ENCODE measurements around the gene CEACAM16.

CEACAM16 gene

DNA sequence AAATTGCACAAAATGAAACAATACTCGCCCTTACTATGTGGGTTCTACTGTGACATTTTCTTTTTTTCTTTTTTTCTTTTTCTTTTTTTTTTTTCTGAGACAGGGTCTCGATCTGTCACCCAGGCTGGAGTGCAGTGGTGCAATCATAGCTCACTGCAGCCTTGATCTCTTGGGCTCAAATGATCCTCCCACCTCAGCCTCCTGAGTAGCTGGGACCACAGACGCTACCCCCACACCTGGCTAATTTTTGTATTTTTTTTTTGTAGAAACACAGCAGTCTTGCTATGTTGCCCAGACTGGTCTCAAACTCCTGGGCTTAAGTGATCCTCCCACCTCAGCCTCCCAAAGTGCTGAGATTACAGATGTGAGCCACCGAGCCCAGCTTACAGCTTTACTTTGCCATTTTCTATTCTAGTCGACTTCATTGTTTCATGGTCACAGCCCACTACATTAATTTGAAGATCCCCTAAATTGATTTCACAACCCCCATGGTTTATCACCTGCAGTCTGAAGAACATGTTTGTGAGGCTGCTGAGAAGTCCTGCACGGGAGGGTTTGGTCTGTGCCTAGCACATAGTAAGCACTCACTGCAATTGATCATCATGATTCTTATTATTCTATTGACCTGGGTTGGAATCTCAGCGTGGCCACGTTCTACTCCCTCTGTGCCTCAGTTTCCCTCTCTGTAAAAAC lies 53.3 kb downstream of the CEACAM16 start:
- no peak overlapping the region for H3K4me3 ChIP-seq (ENCODE audit: low read depth, low read length)
- TF ChIP-seq, protein P1, sequence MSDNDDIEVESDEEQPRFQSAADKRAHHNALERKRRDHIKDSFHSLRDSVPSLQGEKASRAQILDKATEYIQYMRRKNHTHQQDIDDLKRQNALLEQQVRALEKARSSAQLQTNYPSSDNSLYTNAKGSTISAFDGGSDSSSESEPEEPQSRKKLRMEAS (IDR thresholded peaks at IDR 0.05; ENCODE audit: low read depth, low read length): no peak
- TF ChIP-seq MYC (IDR thresholded peaks at IDR 0.05; ENCODE audit: low read depth, low read length) (no peak), POLR2A (IDR thresholded peaks at IDR 0.05; ENCODE audit: extremely low read depth, insufficient read length) (no peak)
- TF ChIP-seq, protein P2, sequence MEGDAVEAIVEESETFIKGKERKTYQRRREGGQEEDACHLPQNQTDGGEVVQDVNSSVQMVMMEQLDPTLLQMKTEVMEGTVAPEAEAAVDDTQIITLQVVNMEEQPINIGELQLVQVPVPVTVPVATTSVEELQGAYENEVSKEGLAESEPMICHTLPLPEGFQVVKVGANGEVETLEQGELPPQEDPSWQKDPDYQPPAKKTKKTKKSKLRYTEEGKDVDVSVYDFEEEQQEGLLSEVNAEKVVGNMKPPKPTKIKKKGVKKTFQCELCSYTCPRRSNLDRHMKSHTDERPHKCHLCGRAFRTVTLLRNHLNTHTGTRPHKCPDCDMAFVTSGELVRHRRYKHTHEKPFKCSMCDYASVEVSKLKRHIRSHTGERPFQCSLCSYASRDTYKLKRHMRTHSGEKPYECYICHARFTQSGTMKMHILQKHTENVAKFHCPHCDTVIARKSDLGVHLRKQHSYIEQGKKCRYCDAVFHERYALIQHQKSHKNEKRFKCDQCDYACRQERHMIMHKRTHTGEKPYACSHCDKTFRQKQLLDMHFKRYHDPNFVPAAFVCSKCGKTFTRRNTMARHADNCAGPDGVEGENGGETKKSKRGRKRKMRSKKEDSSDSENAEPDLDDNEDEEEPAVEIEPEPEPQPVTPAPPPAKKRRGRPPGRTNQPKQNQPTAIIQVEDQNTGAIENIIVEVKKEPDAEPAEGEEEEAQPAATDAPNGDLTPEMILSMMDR (IDR thresholded peaks at IDR 0.05; ENCODE audit: low read depth, low read length): no peak
- DNase-seq (ENCODE audit: low read depth): peak; percentile 62

DNA sequence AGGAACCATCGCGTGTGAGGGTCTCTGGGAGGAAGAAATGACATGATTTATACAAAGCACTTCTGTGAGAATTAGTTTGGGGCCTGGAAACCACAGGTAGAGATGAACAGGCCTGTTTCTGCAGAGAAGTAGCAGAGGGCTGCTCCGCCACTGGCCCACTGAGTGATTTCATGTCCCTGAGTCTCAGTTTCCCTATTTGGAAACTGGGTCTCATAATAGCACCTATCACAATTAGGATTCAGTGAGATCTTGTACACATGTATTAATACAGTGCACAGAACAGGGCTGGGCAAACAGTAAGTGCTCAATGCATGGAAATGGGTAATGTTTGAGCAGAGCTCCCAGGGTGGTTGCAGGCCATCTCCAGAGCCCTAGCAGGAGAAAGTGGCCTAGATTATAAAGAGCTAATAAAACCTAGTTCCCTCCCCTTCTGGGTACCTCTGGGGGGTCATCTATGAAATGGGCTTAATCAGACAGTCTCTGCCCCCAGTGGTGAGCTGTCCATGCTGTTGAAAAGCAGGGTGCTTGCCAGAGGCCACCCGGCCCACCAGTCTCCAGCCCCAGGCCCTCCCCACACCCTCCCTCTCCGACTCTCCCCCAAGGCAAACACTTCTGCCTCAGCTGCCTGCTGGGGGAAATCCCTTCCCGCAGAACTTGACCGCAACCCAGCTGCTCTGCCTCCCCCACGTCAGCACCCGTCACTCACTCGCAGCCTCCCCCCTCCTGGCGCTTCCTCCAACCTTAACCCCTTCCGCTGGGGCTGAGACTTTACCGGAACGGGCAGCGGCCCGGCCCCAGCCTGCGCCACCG lies 54.1 kb downstream of the CEACAM16 start:
- no peak overlapping the region for H3K4me3 ChIP-seq (ENCODE audit: low read depth, low read length)
- TF ChIP-seq MYC (IDR thresholded peaks at IDR 0.05; ENCODE audit: low read depth, low read length) (peak; percentile 48), POLR2A (IDR thresholded peaks at IDR 0.05; ENCODE audit: extremely low read depth, insufficient read length) (no peak)
- TF ChIP-seq, protein P2 (IDR thresholded peaks at IDR 0.05; ENCODE audit: low read depth, low read length): no peak
- TF ChIP-seq, protein P1 (IDR thresholded peaks at IDR 0.05; ENCODE audit: low read depth, low read length): peak; percentile 33; the same call in 1 of the 2 replicates
- DNase-seq (ENCODE audit: low read depth): peak; percentile 96

DNA sequence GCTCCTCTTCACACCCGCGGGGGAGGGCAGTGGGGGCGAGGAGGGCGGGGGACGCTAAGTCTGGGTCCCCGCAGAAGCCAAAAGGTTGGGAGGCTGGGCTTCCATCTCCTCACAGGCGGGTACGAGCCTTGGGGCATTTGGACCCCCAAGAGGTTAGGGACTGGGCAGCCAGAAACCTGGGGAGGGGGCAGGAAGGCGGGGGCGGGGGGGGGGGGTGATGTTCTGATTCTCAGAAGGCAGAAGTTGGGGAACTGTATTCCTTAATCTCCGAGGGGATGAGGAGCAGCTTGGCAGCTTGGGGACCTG lies 54.6 kb downstream of the CEACAM16 start:
- H3K4me3 ChIP-seq (ENCODE audit: low read depth, low read length): peak overlapping the region; percentile 43
- no peak for DNase-seq (ENCODE audit: low read depth)

DNA sequence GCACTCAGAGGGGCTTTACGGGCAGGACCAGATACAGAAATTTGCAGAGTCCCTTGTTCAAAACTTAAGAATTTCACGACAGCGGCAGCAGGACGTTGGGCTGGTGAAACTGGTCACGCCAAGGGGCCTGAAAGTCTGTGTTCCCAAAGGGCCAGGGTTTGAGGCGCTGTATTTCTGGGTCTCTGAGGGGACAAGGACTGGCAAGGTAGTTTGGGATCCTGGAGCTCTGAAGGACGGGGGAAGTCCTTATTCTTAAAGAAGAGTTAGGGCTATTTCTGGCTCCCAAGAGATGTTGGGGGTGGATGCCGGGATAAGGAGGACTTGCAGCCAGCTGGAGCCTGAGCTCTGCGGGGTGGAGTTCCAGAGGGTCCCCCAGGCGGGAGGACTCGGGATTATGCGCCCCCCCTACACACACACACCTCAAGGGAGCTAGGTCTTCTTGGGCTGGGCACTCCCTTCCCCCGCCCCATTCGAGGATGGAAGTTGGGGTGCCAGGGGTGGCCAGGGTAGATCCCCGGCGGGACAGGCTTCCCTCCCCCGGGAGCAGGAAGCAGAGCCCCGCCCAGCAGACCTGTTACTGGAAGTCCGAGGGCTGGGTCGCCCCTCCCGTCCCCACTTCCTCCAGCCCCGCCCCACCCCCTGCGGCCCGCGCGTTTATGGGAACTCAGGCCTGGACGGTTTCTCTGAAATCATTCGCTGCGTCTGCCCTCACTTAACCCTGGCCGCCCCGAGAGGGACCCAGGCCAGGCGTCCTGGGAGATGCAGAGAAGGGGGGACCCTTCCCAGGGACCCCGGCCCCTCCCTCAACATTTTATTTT lies 55.2 kb downstream of the CEACAM16 start:
- peak overlapping the region; percentile 43 for H3K4me3 ChIP-seq (ENCODE audit: low read depth, low read length)
- TF ChIP-seq, protein P2 (IDR thresholded peaks at IDR 0.05; ENCODE audit: low read depth, low read length): no peak
- no peak for TF ChIP-seq POLR2A (IDR thresholded peaks at IDR 0.05; ENCODE audit: extremely low read depth, insufficient read length)
- DNase-seq (ENCODE audit: low read depth): peak; percentile 79

More for the DNA sequence above, 54.6 kb downstream of the CEACAM16 start:
- TF ChIP-seq, protein P1 (IDR thresholded peaks at IDR 0.05; ENCODE audit: low read depth, low read length): no peak
- TF ChIP-seq, protein P2 (IDR thresholded peaks at IDR 0.05; ENCODE audit: low read depth, low read length): no peak
- TF ChIP-seq POLR2A (IDR thresholded peaks at IDR 0.05; ENCODE audit: extremely low read depth, insufficient read length): no peak
- TF ChIP-seq MYC (IDR thresholded peaks at IDR 0.05; ENCODE audit: low read depth, low read length): no peak

DNA sequence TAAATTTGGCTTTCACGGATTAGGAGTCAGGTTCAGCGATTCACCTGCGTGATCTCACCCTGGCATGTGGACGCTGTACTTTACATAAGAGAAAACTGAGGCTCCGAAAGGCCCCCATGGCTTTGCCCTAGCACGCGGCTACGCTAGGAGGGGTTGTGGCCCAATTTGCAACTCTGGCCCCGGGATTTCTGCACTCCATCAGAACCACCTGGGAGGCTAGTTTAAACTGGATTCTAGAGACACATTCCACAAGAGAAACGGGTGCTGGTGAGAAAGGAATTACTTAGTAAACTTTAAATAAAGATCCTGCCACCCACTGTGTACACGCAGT lies 55.8 kb downstream of the CEACAM16 start:
- DNase-seq (ENCODE audit: low read depth): no peak
- TF ChIP-seq, protein P1 (IDR thresholded peaks at IDR 0.05; ENCODE audit: low read depth, low read length): no peak
- no peak for TF ChIP-seq POLR2A (IDR thresholded peaks at IDR 0.05; ENCODE audit: extremely low read depth, insufficient read length)
- TF ChIP-seq, protein P2 (IDR thresholded peaks at IDR 0.05; ENCODE audit: low read depth, low read length): no peak
- no peak overlapping the region for H3K4me3 ChIP-seq (ENCODE audit: low read depth, low read length)

All from NB4 (cell line).